HepG2 (cell line): Measurements from ENCODE around the gene VEPH1. TPM values are rescaled to one million over a fixed set of nuclear protein-coding genes. Genes with fewer than 3 reads are reported as not detected.

Source experiments
- ATAC-seq: fragments of 200-7000 bp; cut with Tn5 transposase; 3 replicates; pipeline ENCODE4 v1.9.1; 2020; ENCODE audit warnings: mild to moderate bottlenecking, moderate library complexity
- BruUV-seq: library from RNA; stranded (reverse); fragments of 400-500 nt; replicated peaks from 2 replicates; lab custom pipeline; 2021; lab: Mats Ljungman, UMichigan
- CTCF ChIA-PET: fragments of 300-600 bp; formaldehyde crosslinking; extraction: SDS; loops from one replicate; lab custom pipeline; 2021; ENCODE audit warnings: low total read pairs, inconsistent platforms, low intra/inter-chr PET ratio; lab: Yijun Ruan, JAX
- POLR2A ChIA-PET: fragments of 350-600 bp; sonication (Branson Sonifier 250); formaldehyde crosslinking; loops from one replicate; lab custom pipeline; 2020; ENCODE audit warnings: antibody characterized with exemption, inconsistent platforms; lab: Yijun Ruan, JAX
- DNase-seq: peaks from one replicate; pipeline ENCODE4 v3.0.0-alpha.2; 2015; ENCODE audit warnings: low spot score
- FAIRE-seq: peaks from 3 replicates; lab custom pipeline; 2011; peaks lifted over from hg19 to GRCh38; lab: Jason Lieb, UNC
- H2AFZ ChIP-seq: one replicate; pipeline ENCODE4 v1.6.1; 2011; ENCODE audit warnings: low read length, inconsistent platforms
- H3K27ac ChIP-seq: fragments of 300-600 bp; 3 replicates; pipeline ENCODE4 v1.8.0; 2011; ENCODE audit warnings: mixed run types, mild to moderate bottlenecking, mixed read lengths, low read length, inconsistent platforms; ENCODE audit not compliant: insufficient read depth; ENCODE audit errors: extremely low read length
- H3K27me3 ChIP-seq, 2 experiments: fragments of 200-600 bp in 1 of 2; 2 replicates in 1 of 2; 3 replicates in 1 of 2; pipeline versions ENCODE4 v1.6.0 to v1.8.0; 2011; ENCODE audit warnings: low read length in 2 of 2, mild to moderate bottlenecking in 2 of 2, moderate library complexity in 2 of 2, inconsistent platforms in 1 of 2; ENCODE audit not compliant: insufficient read depth in 2 of 2, control insufficient read depth in 1 of 2
- H3K36me3 ChIP-seq, 2 experiments: fragments of 200-600 bp in 1 of 2; replicated peaks in 1 of 2; 2 replicates in 1 of 2; 3 replicates in 1 of 2; pipeline versions ENCODE4 v1.5.1 to v1.8.0; 2011; ENCODE audit warnings: low read length in 2 of 2, inconsistent platforms in 1 of 2; ENCODE audit not compliant: insufficient read depth in 2 of 2, control insufficient read depth in 1 of 2
- H3K4me1 ChIP-seq: 2 replicates; pipeline ENCODE4 v1.5.1; 2012; ENCODE audit warnings: low read length, inconsistent platforms; ENCODE audit not compliant: insufficient read depth
- H3K4me2 ChIP-seq: 2 replicates; pipeline ENCODE4 v1.6.0; 2011; ENCODE audit warnings: low read depth, low read length, inconsistent platforms
- H3K4me3 ChIP-seq, 3 experiments: fragments of 200-600 bp in 1 of 3; sonication (generic), shearing (Covaris generic) in 1 of 3; replicated peaks in 1 of 3; 2 replicates each; pipeline ENCODE4 v1.5.1; 2011 to 2016; ENCODE audit warnings: low read length in 3 of 3, inconsistent platforms in 2 of 3, low read depth in 2 of 3, mild to moderate bottlenecking in 2 of 3, control low read depth in 1 of 3, mixed read lengths in 1 of 3; ENCODE audit not compliant: insufficient read depth in 1 of 3
- H3K79me2 ChIP-seq: one replicate; pipeline ENCODE4 v1.6.1; 2011; ENCODE audit warnings: low read length, inconsistent platforms; ENCODE audit not compliant: insufficient read depth
- H3K9ac ChIP-seq: 2 replicates; pipeline ENCODE4 v1.6.0; 2011; ENCODE audit warnings: mild to moderate bottlenecking, low read depth, low read length, inconsistent platforms; ENCODE audit not compliant: insufficient read depth
- H3K9me3 ChIP-seq: 2 replicates; pipeline ENCODE4 v1.5.1; 2012; ENCODE audit warnings: mild to moderate bottlenecking, low read length
- H4K20me1 ChIP-seq: 2 replicates; pipeline ENCODE4 v1.6.0; 2011; ENCODE audit warnings: inconsistent platforms, mild to moderate bottlenecking, low read length, moderate library complexity; ENCODE audit not compliant: insufficient read depth
- CENPT ChIP-seq: sonication (generic); formaldehyde crosslinking; IDR thresholded peaks from 2 replicates; pipeline ENCODE4 v1.8.0; 2022; ENCODE audit warnings: low read depth, mild to moderate bottlenecking, moderate library complexity, missing genetic modification reagents
- FOXP1 ChIP-seq, 2 experiments: fragments of 450-650 bp in 1 of 2; IDR thresholded peaks; 2 replicates each; pipeline ENCODE4 v1.6.1; 2017 to 2018; ENCODE audit warnings: antibody characterized with exemption in 1 of 2
- IRF2 ChIP-seq: IDR thresholded peaks from 2 replicates; pipeline ENCODE4 v1.6.1; 2018; ENCODE audit warnings: missing genetic modification reagents, missing compliant biosample characterization
- KDM4B ChIP-seq: sonication (generic); formaldehyde crosslinking; IDR thresholded peaks from 2 replicates; pipeline ENCODE4 v1.4.0; 2020; ENCODE audit warnings: missing genetic modification reagents
- KLF12 ChIP-seq: sonication (generic); formaldehyde crosslinking; IDR thresholded peaks from 2 replicates; pipeline ENCODE4 v1.4.0; 2020; ENCODE audit warnings: missing genetic modification reagents, borderline replicate concordance
- NKX3-1 ChIP-seq: sonication (generic); formaldehyde crosslinking; IDR thresholded peaks from 2 replicates; pipeline ENCODE4 v1.5.0; 2020; ENCODE audit warnings: missing genetic modification reagents
- PHF5A ChIP-seq: IDR thresholded peaks from one replicate; pipeline ENCODE4 v1.6.1; 2018; ENCODE audit warnings: low read depth, missing genetic modification reagents; ENCODE audit not compliant: unreplicated experiment
- ZNF234 ChIP-seq: sonication (generic); formaldehyde crosslinking; conservative IDR thresholded peaks from 2 replicates; pipeline ENCODE4 v1.5.1; 2020; ENCODE audit warnings: mild to moderate bottlenecking, missing genetic modification reagents
- ZNF260 ChIP-seq: sonication (generic); formaldehyde crosslinking; IDR thresholded peaks from 2 replicates; pipeline ENCODE4 v1.4.0; 2020; ENCODE audit warnings: missing genetic modification reagents, low read depth, mild to moderate bottlenecking, borderline replicate concordance
- ZNF432 ChIP-seq: sonication (generic); formaldehyde crosslinking; IDR thresholded peaks from 2 replicates; pipeline ENCODE4 v1.5.0; 2020; ENCODE audit warnings: missing genetic modification reagents, mild to moderate bottlenecking, borderline replicate concordance
- WGBS: methylation state at CpG from one replicate; pipeline ENCODE4 v1.1.6; 2017; ENCODE audit warnings: low lambda C conversion rate; 5-methylcytosine and 5-hydroxymethylcytosine counted together
- in situ Hi-C: cut with HindIII; loops from 2 replicates; pipeline ENCODE4 v1.10.0; 2017; ENCODE audit warnings: low pct_unique_long_range_greater_than_20kb; ENCODE audit not compliant: extremely low pct_ligation_motif_present
- intact Hi-C: fragments of 100-400 bp; cut with micrococcal nuclease; formaldehyde crosslinking; loops from one replicate; pipeline ENCODE4 v1.10.0; 2022; ENCODE audit not compliant: unreplicated experiment
- polyA plus RNA-seq, 8 experiments: library from polyadenylated mRNA; depleted of rRNA in 3 of 8; stranded (reverse) in 7 of 8; unstranded in 1 of 8; fragments of >200 nt; fragmentation: Illumina TruSeq in 4 of 8; extraction: Trizol in 4 of 8; gene quantifications; 2 replicates each; pipeline versions ENCODE4 v1.2.1 to v1.2.3, GENCODE V29; 2011 to 2016; ENCODE audit warnings: low read depth in 4 of 8, missing spikeins in 1 of 8, mixed read lengths in 1 of 8; ENCODE audit not compliant: insufficient read depth in 1 of 8
- total RNA-seq, 5 experiments: library from RNA; depleted of rRNA; stranded (reverse); fragments of >200 nt; fragmentation: Illumina TruSeq; extraction: Trizol; gene quantifications; 2 replicates each; pipeline ENCODE4 v1.2.3, GENCODE V29; 2016; ENCODE audit warnings: low read depth in 1 of 5
- TF ChIP-seq, protein P1 (sequence below): sonication (generic); formaldehyde crosslinking; IDR thresholded peaks from 2 replicates; pipeline ENCODE4 v1.8.1; 2022; ENCODE audit warnings: low read depth, mild to moderate bottlenecking, missing genetic modification reagents
- TF ChIP-seq, protein P2 (sequence below): IDR thresholded peaks from 2 replicates; pipeline ENCODE4 v1.6.1; 2016
- TF ChIP-seq, protein P3 (sequence below): sonication (generic); formaldehyde crosslinking; IDR thresholded peaks from 2 replicates; pipeline ENCODE4 v1.4.0; 2020; ENCODE audit warnings: missing genetic modification reagents
- TF ChIP-seq, protein P4 (sequence below): sonication (generic); formaldehyde crosslinking; conservative IDR thresholded peaks from 2 replicates; pipeline ENCODE4 v1.8.1; 2023; ENCODE audit warnings: missing genetic modification reagents

Gene VEPH1
- total and polyA plus RNA-seq, 2 of the 13 experiments (the other 11 are each of a cell fraction or from before 2014, with no cell fraction given), result not detected

DNA sequence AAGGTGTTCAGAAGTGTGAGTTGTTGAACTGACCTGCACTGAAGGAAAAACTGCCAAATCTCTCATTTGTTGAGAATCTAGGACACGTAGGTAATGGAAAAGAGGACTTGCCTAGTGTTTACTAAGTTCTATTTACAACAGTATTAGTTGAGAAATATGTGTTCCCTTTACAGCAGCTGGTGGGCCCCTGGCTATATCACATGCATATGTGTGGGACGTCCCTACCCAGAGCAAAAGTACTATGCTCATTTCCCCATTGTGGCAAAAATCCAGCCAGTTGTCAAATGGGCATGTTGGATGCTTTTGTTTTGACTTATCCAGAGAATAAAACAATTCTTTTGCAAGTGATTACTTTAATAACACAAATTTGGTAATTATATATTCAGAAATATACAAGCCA is 179.9 kb downstream of the VEPH1 start:
- ATAC-seq (no peak), FAIRE-seq (no peak)
- Histone ChIP-seq H3K9me3 (no peaks in the 10 kb centered on the region), H3K4me1 (peaks cover 7% of the 10 kb centered on the region; the same call in 1 of the 2 replicates), H3K27me3 (no peaks in the 10 kb centered on the region)
- TF ChIP-seq PHF5A (CRISPR knock-in tag), result no peak
- TF ChIP-seq, all 625 proteins: peak for 0
- no peaks in the 10 kb centered on the region for H3K79me2 ChIP-seq
- intact Hi-C loops, result no loop called here
- no peaks in the 10 kb centered on the region for H4K20me1 ChIP-seq
- H2AFZ ChIP-seq, result no peak overlapping the region
- H3K4me3 ChIP-seq, result no peak overlapping the region
- no peak overlapping the region for H3K27ac ChIP-seq
- no peak overlapping the region for H3K9ac ChIP-seq
- DNase-seq, result no peak
- BruUV-seq, result no TSS peak
- 0% methylated on average over 2 of the region's 2 CpGs for WGBS
- H3K4me2 ChIP-seq, result no peak overlapping the region
- in situ Hi-C loops, result no loop called here
- H3K36me3 ChIP-seq, result no peaks in the 10 kb centered on the region
- ChIA-PET CTCF (no interaction called here), POLR2A (no interaction called here)

DNA sequence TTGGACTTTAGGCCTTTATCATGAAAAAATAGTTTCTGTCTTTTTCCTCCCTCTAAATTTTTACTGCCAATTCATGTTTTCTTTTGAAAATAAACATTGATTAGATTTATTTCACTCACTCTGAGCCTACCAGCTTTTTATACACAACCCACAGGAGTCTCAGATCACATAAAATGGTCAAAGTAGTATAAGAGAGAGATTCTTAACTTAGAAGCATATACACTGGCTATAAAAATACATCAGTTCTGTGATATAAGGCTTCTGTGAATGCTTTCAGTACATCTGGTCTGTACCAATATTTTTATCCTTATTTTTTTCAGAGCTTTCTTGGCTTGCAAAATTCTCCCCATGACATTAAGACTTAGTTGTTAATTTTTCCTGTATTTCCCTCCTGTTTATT is 183.5 kb downstream of the VEPH1 start:
- H3K79me2 ChIP-seq, result no peaks in the 10 kb centered on the region
- no peak overlapping the region for H2AFZ ChIP-seq
- no peak for FAIRE-seq
- H4K20me1 ChIP-seq, result no peaks in the 10 kb centered on the region
- no peak for ATAC-seq
- ChIA-PET POLR2A (no interaction called here), CTCF (no interaction called here)
- BruUV-seq, result no TSS peak
- no peak for DNase-seq
- H3K4me1 ChIP-seq, result peaks cover 7% of the 10 kb centered on the region; the same call in 1 of the 2 replicates
- no peak overlapping the region for H3K9ac ChIP-seq
- no peak overlapping the region for H3K27ac ChIP-seq
- intact Hi-C loops (no loop called here), in situ Hi-C loops (no loop called here)
- no peak overlapping the region for H3K4me2 ChIP-seq
- no peak overlapping the region for H3K4me3 ChIP-seq
- H3K36me3 ChIP-seq, result no peaks in the 10 kb centered on the region
- no peaks in the 10 kb centered on the region for H3K27me3 ChIP-seq
- no peaks in the 10 kb centered on the region for H3K9me3 ChIP-seq
- TF ChIP-seq, protein P1, sequence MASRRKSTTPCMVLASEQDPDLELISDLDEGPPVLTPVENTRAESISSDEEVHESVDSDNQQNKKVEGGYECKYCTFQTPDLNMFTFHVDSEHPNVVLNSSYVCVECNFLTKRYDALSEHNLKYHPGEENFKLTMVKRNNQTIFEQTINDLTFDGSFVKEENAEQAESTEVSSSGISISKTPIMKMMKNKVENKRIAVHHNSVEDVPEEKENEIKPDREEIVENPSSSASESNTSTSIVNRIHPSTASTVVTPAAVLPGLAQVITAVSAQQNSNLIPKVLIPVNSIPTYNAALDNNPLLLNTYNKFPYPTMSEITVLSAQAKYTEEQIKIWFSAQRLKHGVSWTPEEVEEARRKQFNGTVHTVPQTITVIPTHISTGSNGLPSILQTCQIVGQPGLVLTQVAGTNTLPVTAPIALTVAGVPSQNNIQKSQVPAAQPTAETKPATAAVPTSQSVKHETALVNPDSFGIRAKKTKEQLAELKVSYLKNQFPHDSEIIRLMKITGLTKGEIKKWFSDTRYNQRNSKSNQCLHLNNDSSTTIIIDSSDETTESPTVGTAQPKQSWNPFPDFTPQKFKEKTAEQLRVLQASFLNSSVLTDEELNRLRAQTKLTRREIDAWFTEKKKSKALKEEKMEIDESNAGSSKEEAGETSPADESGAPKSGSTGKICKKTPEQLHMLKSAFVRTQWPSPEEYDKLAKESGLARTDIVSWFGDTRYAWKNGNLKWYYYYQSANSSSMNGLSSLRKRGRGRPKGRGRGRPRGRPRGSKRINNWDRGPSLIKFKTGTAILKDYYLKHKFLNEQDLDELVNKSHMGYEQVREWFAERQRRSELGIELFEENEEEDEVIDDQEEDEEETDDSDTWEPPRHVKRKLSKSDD (CRISPR knock-in tag), result no peak
- TF ChIP-seq KLF12 (CRISPR knock-in tag), result no peak
- TF ChIP-seq, protein P2, sequence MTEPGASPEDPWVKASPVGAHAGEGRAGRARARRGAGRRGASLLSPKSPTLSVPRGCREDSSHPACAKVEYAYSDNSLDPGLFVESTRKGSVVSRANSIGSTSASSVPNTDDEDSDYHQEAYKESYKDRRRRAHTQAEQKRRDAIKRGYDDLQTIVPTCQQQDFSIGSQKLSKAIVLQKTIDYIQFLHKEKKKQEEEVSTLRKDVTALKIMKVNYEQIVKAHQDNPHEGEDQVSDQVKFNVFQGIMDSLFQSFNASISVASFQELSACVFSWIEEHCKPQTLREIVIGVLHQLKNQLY (CRISPR knock-in tag), result no peak
- no peak for TF ChIP-seq FOXP1 (IDR thresholded peaks at IDR 0.05)
- no peak for TF ChIP-seq FOXP1 (CRISPR knock-in tag; IDR thresholded peaks at IDR 0.05)
- TF ChIP-seq, protein P3, sequence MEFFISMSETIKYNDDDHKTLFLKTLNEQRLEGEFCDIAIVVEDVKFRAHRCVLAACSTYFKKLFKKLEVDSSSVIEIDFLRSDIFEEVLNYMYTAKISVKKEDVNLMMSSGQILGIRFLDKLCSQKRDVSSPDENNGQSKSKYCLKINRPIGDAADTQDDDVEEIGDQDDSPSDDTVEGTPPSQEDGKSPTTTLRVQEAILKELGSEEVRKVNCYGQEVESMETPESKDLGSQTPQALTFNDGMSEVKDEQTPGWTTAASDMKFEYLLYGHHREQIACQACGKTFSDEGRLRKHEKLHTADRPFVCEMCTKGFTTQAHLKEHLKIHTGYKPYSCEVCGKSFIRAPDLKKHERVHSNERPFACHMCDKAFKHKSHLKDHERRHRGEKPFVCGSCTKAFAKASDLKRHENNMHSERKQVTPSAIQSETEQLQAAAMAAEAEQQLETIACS (CRISPR knock-in tag), result no peak
- TF ChIP-seq KDM4B, result no peak
- TF ChIP-seq, protein P4, sequence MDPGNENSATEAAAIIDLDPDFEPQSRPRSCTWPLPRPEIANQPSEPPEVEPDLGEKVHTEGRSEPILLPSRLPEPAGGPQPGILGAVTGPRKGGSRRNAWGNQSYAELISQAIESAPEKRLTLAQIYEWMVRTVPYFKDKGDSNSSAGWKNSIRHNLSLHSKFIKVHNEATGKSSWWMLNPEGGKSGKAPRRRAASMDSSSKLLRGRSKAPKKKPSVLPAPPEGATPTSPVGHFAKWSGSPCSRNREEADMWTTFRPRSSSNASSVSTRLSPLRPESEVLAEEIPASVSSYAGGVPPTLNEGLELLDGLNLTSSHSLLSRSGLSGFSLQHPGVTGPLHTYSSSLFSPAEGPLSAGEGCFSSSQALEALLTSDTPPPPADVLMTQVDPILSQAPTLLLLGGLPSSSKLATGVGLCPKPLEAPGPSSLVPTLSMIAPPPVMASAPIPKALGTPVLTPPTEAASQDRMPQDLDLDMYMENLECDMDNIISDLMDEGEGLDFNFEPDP (CRISPR knock-in tag), result no peak
- no peak for TF ChIP-seq ZNF234 (CRISPR knock-in tag)
- TF ChIP-seq IRF2 (CRISPR knock-in tag), result no peak
- no peak for TF ChIP-seq ZNF260 (CRISPR knock-in tag)
- TF ChIP-seq ZNF432 (CRISPR knock-in tag), result no peak
- TF ChIP-seq CENPT (CRISPR knock-in tag), result no peak
- no peak for TF ChIP-seq NKX3-1
